OCI-M2 (cell line): ENCODE measurements around the gene RNF212B.
"Not testable (repeated sequence)": the region's sequence is repeated elsewhere in the genome, so short reads cannot be mapped to it uniquely, and the experiment has no call there.

ENCODE experiments used
- DNase-seq: peaks from one replicate; lab custom pipeline; 2025; ENCODE audit not compliant: unreplicated experiment; lab: John Stamatoyannopoulos, UW

Gene RNF212B

DNA sequence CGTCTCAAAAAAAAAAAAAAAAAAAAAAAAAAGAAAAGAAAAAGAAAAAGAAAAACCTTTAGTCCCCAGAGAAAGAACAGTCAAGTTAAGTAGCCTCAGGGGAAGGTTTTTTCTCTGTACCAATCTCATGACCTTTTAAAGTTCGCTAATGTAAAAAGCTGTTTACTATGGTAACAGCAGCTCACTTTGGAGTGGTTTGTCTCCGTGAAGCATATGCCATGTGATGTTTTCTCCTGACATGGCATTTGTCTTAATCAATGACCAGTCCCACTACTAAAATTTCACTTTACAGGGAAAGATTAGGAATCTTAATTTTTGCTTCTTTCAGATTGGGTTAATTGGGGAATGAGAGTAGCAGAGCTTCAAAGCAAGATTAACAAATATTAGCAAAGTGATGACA lies 4.3 kb downstream of the RNF212B start:
- no peak for DNase-seq

DNA sequence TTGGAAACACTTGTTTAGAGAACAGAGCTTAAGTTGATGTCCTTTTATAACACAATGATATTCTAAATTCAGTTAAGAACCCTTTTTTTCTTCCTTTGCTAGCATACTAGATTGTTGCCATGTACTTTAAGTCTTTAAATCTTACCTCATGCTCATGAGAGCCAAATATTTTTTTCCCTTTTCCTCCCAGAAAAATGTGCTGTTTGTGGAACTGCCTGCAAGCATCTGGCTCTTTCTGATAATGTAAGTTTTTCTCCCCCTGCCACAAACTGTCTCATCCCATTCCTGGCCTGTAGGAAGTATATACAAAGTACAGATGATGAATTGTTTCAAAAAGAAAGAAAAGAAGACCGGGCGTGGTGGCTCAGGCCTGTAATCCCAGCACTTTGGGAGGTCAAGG lies 5.3 kb downstream of the RNF212B start:
- DNase-seq, result no peak

DNA sequence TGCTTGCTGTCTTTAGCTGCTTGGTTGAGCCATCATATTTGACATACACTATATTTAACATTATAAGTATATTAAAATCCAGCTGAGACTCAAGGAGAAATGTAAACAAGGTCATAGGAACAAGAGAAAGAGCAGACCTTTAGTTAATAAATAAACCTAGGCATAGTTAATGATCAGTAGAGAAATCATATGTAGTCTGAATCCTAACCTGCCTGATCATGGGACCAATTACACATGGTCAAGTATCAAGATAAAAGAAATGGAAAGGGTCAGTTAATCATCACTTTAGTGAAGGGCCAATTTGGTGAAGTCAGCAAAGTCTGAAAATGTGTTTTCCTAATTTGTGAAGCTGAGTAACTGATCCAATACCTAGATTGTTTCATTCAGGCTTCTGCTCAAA lies 7.5 kb downstream of the RNF212B start:
- DNase-seq, result no peak

DNA sequence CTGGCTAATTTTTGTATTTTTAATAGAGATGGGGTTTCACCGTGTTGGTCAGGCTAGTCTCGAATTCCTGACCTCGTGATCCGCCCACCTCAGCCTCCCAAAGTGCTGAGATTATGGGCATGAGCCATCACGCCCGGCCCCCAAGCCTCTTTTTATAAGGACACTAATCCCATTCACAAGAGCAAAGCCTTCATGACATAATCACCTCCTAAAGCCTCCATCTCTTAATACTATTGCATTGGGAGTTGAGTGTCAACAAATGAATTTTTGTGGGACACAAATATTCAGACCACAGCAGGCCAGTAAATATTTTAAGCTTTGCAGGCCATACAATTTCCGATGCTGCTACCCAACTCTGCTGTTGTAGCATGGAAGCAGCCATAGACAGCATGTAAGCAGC lies 10.9 kb downstream of the RNF212B start:
- no peak for DNase-seq

DNA sequence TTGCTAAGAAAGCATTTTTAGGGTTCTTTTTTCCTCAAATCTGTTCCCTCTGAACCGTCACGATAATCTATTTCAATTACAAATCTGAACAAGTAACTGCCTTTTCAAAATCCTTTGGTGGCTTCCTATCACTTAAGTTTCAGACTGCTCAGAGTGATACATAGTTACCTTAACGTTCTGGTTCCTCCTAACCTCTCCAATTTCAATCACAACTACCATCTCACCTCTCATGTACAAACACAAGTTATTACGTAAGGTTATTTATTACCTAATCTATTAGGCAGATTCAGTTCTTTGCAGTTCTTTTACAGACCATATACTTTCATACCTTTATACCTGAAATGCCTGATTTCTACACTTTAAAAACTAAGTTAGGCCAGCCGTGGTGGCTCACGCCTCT lies 12.1 kb downstream of the RNF212B start:
- DNase-seq, result no peak

DNA sequence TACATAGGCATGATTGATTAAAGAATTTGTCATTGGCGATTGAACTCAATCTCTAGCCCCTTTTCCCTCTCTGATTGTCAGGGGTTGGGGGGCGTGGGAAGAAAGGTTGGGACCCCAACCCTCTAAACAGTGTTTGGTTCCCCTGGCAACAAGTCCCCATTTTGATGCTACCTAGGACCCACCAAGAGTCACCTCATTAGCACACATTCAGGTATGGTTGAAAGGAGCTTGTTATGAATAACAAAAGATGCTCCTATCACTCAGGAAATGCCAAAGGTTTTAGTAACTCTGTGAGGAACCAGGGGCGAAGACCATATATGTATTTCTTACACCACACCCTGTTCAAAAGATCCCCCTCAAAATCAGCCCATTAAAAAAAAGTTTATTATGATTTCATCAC lies 14.3 kb downstream of the RNF212B start:
- no peak for DNase-seq

DNA sequence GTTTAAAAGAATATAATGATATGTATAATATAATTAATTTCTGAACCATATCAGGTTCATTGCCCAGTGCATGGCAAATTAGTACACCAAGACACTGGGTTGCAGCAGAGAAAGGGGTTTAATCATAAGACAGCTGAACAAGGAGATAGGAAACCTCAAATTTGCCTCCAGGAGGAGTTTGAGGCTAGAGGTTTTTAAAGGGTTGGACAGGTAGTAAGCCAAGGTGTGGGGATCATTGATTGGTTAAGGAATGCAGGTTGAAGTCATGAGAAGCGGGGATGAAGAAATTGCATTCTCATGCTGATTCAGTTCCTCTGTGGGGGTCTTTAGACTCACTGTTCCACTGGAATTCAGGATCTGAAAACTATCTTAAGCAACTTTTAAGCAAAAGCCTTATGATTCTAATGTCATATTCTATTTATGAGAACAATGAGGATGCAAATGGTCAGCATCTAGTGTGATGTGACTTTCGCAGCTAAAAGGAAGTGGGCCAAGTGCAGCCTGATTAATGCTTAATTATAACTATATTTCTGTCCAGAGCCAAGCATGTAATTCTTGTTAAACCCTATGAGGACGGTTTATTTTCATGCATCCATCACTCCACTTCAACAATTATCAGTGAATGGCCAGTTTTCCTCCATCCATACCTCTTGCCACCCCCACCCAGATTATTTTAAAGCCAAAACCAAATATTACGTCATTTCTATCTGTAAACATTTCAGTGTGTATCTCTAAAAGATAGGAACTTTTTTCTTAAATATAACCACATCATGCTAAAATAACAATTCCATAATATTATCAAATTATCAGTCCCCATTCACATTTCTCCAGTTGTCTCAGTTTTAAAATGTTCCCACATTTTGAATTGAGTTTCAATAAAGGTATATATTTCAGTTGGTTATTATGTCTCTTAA lies 14.9 kb downstream of the RNF212B start:
- no peak for DNase-seq

DNA sequence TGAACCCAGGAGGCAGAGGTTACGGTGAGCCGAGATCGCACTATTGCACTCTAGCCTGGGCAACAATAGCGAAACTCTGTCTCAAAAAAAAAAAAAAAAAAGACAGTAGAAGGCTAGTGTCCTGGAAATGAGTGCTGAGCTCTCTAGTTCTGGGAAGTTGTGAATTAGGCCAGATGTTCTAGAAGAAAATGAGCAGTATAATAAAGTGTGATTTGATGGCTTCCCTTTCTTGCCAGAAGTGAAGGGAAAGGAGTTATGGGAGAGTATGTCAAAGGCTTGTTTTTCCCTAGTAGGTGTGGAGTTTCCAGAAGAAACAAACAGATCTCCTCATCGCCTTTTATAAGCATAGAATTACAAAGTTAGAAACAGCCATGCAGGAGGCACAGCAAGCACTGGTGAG lies 20.5 kb downstream of the RNF212B start:
- DNase-seq, result no peak

DNA sequence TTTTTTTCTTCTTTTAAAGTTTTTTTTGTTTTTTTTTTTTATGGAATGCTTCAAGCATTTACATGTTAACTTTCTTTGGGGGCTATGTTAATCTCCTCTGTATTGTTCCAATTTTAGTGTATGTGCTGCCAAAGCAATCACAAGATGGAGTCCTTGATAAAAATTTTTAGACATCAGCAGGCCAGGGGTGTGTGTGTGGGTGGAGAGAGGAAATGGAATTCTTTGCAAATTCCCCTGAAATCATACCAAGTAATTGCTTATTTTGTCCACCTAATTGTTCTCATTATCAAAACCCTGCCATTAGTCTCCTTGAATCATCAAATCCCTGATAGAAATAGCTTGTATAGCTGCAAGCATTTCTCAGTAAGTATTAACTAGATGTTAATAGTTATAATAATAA lies 21.7 kb downstream of the RNF212B start:
- no peak for DNase-seq

DNA sequence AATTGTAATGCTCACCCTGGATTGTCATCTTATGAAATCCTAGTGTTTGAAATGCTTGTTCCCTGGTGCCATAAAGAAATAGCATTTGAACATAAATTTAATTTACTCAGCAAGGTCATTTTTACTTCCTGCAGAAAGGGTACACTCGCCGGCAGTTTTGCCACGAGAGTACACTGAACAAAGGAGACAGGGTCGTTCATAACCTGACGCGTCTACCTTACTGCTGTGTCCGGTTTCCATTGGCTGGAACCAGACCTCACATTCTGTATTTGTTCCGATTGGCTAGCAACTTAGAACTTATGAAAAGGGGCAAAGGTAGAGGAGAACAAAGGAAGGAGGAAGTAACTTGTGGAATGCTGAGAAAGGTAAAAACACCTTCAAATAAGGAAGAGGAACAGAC lies 23.1 kb downstream of the RNF212B start:
- not testable (repeated sequence) for DNase-seq

DNA sequence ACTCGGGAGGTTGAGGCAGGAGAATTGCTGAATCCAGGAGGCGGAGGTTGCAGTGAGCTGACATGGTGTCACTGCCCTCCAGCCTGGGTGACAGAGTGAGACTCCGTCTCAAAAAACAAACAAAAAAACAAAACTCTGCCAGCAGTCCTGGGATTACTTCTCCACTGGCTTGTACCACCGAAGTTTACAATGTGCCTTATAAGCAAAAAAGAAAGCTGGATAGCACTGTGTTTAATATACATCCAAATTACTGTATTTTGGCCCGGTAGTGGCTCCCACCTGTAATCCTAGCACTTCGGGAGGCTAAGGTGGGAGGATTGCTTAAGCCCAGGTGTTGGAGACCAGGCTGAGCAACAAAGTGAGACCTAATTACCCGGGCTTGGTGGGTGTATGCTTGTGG lies 31.5 kb downstream of the RNF212B start:
- no peak for DNase-seq

DNA sequence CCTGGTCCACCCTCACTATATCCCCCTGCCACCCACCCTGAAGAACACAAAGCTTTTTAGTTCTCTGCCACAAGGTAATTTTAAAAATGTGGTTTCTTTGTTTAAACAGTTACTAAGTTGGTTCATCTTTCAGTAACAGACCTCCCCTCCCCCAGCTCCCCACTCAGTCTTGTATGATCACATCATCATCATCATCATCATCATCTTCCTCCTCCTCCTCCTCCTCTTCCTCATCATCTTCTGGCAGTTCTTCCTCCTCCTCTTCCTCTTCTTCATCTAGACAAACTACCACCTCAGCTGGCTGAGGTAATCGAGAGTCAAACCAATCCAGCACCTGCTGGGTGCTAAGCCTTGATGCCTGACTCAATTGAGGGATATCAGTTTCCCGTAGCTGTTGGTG lies 37.7 kb downstream of the RNF212B start:
- no peak for DNase-seq

DNA sequence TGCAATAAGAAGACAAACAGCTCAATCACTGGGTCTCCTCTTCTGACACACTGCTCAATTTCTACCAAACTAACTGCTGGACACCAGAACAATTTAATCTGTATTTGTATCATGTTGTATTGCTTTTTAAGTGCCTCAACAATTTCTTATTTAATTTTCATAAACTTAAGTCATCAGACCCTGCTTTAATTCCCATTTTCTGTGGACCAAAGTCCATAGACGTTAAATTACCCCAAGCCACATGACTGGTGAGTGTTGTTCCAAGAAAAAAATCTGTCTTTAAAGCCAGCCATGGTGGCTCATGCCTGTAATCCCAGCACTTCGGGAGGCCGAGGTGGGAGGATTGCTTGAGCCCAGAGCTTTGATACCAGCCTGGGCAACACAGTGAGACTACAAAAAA lies 39.5 kb downstream of the RNF212B start:
- no peak for DNase-seq

DNA sequence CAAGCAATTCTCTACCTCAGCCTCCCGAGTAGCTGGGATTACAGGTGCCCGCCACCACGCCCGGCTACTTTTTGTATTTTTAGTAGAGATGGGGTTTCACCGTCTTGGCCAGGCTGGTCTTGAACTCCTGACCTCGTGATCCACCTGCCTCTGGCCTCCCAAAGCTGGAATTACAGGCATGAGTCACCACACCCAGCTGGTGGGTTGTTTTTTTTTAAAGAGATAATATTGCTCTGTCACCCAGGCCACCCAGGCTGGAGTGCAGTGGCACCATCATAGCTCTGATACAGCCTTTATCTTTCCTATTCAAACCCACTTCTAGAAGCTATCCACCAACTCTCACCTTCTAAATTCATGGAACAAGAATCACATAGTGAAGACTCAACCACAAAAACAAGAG lies 40.2 kb downstream of the RNF212B start:
- not testable (repeated sequence) for DNase-seq

DNA sequence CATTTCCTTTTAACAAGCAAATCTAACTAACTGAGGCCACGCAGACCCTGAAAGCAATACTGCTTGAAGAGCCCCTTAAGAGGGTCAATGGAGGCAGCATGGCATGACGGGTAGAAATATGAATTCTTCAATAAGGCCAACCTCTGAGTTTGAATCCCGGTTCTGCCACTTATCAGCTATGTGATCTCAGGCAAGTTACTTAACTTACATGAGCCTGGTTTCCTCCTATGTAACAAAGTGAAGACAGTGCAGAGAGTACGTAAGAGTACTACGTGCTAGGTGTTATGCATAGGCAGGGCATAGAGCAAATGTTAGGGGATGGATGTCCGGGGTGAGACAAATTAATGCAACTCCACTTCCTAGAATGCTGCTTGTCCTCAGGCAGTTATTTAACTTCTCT lies 43.5 kb downstream of the RNF212B start:
- no peak for DNase-seq

DNA sequence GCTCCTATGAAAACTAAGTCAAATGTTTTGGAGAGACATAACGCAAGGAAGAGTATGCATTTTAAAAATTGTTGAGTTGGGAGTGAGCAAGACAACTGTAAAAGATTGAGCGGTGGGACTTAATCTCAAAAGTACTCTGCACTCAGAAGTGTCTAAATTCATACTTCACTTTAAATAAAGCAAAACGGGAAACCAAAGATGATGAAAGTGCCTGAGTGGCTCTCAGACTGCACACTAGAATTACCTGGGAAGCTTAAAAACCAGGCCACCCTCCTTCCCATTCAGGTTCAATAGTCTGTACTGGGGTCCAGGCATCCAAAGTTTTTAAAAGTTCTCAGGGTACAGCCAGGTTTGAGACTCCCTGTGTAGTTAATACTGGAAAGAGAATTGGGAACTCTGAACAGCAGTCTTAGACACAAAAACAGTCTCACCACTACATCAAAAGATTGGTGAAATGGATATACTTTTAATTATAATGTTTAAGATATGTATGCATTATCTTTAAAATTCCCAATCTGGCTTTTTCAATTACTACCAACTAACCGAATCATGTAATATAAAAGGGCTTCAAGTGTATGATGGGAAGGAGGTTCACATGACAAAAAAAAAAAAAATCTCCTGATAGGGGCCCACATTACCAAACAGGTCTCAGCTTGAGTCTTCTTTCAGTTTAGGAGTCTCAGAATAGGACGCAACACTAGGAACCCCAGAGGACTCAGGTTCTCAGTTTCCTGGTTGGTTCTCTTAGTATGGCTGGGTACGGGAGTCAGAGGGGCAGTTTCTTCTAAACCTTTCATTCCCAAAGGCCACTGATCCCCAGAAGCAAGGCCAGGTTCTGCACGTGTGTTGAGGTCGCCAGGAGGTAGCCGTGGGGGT lies 47.2 kb downstream of the RNF212B start:
- DNase-seq, result no peak

DNA sequence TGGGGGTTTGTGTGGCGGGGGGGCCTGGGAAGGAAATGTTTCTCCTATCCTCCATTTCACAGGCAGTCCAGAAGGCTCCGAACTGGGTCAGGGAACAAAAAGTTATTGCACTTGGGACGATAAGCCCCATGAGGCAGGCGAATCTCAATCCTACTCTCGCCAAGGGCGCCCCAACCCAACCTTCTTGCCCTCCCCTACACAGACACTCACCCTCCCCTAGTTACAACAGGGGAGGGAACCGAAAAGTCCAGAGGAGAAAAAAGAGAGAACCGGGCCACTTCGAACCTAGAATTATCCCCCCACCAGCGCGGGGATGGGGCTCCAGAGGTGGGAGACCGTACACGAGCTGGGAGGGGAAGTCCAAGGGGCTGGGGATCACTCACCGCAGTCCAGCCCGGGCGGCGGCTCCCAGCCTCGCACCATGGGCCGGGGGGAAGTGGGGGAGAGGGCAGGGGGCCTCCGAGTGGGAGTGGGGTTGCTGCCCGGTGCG lies 47.8 kb downstream of the RNF212B start:
- no peak for DNase-seq

DNA sequence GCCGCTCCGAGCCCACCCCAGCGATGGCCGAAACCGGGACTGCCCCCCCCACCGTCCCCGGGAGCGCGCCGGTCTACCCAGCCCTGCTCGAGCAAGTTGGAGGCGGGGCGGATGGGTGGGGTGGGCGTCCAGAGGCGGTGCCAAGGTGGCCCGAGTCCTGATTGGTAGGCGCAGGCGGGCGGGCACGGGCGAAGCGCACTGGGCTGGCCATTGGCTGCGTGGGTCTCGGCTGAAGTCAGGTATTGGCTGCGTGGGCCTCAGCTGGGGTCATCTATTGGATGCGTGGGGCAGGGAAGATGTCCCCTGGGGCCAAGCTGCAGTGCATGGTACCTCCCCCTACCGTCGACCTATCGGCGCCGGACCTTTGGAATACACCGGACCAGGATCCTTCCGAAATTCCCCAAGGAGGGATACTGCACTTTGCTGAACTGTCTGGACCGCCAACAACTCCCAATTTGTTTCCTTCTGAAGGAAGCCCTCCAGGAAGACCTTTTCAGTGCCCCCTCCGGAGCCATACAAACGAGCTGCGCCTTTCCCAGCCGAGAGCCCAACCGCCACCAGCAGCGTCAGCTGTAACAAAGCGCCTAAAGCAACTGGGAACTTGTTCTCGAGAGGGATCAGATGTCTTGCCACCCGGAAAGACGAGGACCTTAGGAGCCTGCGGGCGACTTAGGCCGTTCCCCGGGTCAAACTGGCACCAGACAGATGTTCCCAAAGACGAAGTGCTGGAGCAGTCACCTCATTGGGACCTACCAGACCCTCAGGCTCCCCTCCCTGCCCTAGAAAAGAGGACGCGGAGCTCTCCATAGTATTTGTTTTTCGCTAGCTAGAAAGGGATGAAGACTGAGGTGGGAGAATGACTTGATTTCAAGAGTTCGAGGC lies 48.5 kb downstream of the RNF212B start, which contains the start of gene HOMEZ:
TSS of gene HOMEZ (minus strand) at position 113 of the 882 bp plus-strand sequence. CDS start 180 bp downstream, outside the sequence.
- peak; percentile 98 for DNase-seq

DNA sequence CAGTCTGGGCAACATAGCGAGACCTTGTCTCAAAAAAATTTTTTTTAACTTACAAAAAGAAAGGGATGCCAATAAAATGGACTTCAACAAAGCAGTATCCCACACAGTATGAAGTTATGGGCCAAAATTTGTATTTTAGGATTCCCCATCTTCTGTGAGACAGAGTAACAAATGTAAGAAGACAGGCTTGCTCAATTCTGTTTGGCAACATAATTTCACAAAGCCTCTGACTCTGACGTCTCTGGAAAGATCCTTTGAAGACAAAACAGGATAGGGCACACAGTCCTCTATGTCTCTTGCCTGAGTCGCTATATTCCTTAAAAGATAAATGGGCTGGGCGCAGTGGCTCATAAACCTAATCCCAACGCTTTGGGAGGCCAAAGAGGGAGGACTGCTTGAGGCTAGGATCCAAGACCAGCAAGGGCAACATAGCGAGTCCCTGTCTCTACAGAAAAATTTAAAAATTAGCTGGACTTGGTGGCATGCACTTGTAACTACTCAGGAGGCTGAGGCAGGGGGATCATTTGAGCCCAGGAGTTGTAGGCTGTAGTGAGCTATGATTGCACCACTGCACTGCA lies 49.3 kb downstream of the RNF212B start:
- DNase-seq, result no peak
